ENCODE results near the gene CCDC13. TPM values are rescaled to one million over a fixed set of nuclear protein-coding genes. Genes with fewer than 3 reads are reported as not detected.

CCDC13 gene
- polyA plus RNA-seq, 1 donor (not counting 4 experiments of a cell fraction or from before 2014, with no cell fraction given), result 0.21 TPM

- no peak overlapping the region for H3K4me2 ChIP-seq (ENCODE audit: control insufficient read depth, extremely low read depth, insufficient read depth, low read depth, low read length)
- H3K4me3 ChIP-seq (ENCODE audit: control insufficient read depth in 2 of 3, extremely low read depth in 1 of 3, insufficient read depth in 2 of 3, low read depth in 1 of 3, low read length in 3 of 3), result no peak overlapping the region
- H3K36me3 ChIP-seq (ENCODE audit: control insufficient read depth in 2 of 2, extremely low read depth in 1 of 2, insufficient read depth in 2 of 2, low read length in 2 of 2), result no peaks in the 10 kb centered on the region
- no peaks in the 10 kb centered on the region for H4K20me1 ChIP-seq (ENCODE audit: control insufficient read depth, extremely low read depth, insufficient read depth, low read length)
- H3K9ac ChIP-seq (ENCODE audit: control insufficient read depth, extremely low read depth, insufficient read depth, low read length), result no peak overlapping the region
- no peak overlapping the region for H3K27ac ChIP-seq (ENCODE audit: control insufficient read depth, insufficient read depth, low read length)
- DNase-seq (ENCODE audit: low read depth, low spot score), result no peak
- no peaks in the 10 kb centered on the region for H3K9me1 ChIP-seq (ENCODE audit: control insufficient read depth, extremely low read depth, insufficient read depth, low read length)
- TF ChIP-seq, protein P1, sequence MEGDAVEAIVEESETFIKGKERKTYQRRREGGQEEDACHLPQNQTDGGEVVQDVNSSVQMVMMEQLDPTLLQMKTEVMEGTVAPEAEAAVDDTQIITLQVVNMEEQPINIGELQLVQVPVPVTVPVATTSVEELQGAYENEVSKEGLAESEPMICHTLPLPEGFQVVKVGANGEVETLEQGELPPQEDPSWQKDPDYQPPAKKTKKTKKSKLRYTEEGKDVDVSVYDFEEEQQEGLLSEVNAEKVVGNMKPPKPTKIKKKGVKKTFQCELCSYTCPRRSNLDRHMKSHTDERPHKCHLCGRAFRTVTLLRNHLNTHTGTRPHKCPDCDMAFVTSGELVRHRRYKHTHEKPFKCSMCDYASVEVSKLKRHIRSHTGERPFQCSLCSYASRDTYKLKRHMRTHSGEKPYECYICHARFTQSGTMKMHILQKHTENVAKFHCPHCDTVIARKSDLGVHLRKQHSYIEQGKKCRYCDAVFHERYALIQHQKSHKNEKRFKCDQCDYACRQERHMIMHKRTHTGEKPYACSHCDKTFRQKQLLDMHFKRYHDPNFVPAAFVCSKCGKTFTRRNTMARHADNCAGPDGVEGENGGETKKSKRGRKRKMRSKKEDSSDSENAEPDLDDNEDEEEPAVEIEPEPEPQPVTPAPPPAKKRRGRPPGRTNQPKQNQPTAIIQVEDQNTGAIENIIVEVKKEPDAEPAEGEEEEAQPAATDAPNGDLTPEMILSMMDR (optimal IDR thresholded peaks at IDR 0.05 in 1 of 3, IDR thresholded peaks at IDR 0.05 in 1 of 3, conservative IDR thresholded peaks at IDR 0.05 in 1 of 3; ENCODE audit: extremely low read depth in 1 of 3, insufficient read depth in 2 of 3, low read length in 3 of 3), result no peak
- TF ChIP-seq EZH2 (IDR thresholded peaks at IDR 0.05; ENCODE audit: low read length), result no peak
- peaks cover 9% of the 10 kb centered on the region for H3K4me1 ChIP-seq (ENCODE audit: control insufficient read depth, extremely low read depth, insufficient read depth, low read length)
- no peaks in the 10 kb centered on the region for H3K9me3 ChIP-seq (ENCODE audit: control insufficient read depth, low read depth, low read length)
- dilution Hi-C loops (cut with MboI; ENCODE audit: extremely low pct_ligation_motif_present, low sequenced_read_pairs), result no loop called here
- no peak overlapping the region for H2AFZ ChIP-seq (ENCODE audit: control insufficient read depth, low read length)
- no peaks in the 10 kb centered on the region for H3K79me2 ChIP-seq (ENCODE audit: control insufficient read depth, insufficient read depth, low read length)
- H3K27me3 ChIP-seq (ENCODE audit: control insufficient read depth, extremely low read depth, insufficient read depth, low read length), result no peaks in the 10 kb centered on the region
- no peak for FAIRE-seq
Observed at GRCh38 chr3:42745776-42746454, 27.1 kb downstream of the CCDC13 start.

DNA sequence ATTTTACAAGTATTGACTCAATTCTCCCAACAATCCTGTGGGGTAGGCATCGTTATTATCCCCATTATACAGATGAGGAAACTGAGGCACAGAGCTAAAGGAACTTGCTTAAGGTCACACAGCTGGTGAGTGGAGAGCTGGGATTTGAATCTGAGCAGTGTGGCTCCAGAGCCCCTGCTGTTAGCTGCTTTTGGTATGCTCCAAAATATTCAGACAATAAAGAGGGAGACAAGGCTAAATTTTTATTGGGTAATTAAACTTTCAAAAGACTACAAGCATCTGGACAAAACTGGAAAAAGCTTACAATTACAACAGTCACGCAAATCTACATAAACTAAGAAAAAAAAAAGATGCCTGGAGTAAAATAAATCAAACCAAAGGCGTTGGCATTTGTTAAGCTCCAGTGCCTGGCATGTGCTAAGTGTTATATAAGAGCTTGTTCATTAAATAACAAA is 27.7 kb downstream of the CCDC13 start:
- dilution Hi-C loops (cut with MboI; ENCODE audit: extremely low pct_ligation_motif_present, low sequenced_read_pairs), result no loop called here
- no peak overlapping the region for H3K4me3 ChIP-seq (ENCODE audit: control insufficient read depth in 2 of 3, extremely low read depth in 1 of 3, insufficient read depth in 2 of 3, low read depth in 1 of 3, low read length in 3 of 3)
- H3K27ac ChIP-seq (ENCODE audit: control insufficient read depth, insufficient read depth, low read length), result no peak overlapping the region

More for the DNA sequence above, 27.7 kb downstream of the CCDC13 start:
- DNase-seq (ENCODE audit: low read depth, low spot score) (no peak), FAIRE-seq (no peak)
- Histone ChIP-seq H3K9ac (ENCODE audit: control insufficient read depth, extremely low read depth, insufficient read depth, low read length) (no peak overlapping the region), H3K27me3 (ENCODE audit: control insufficient read depth, extremely low read depth, insufficient read depth, low read length) (no peaks in the 10 kb centered on the region), H3K36me3 (ENCODE audit: control insufficient read depth in 2 of 2, extremely low read depth in 1 of 2, insufficient read depth in 2 of 2, low read length in 2 of 2) (no peaks in the 10 kb centered on the region), H2AFZ (ENCODE audit: control insufficient read depth, low read length) (no peak overlapping the region), H3K9me1 (ENCODE audit: control insufficient read depth, extremely low read depth, insufficient read depth, low read length) (no peaks in the 10 kb centered on the region), H3K9me3 (ENCODE audit: control insufficient read depth, low read depth, low read length) (no peaks in the 10 kb centered on the region), H3K79me2 (ENCODE audit: control insufficient read depth, insufficient read depth, low read length) (no peaks in the 10 kb centered on the region), H3K4me1 (ENCODE audit: control insufficient read depth, extremely low read depth, insufficient read depth, low read length) (peaks cover 9% of the 10 kb centered on the region), H4K20me1 (ENCODE audit: control insufficient read depth, extremely low read depth, insufficient read depth, low read length) (no peaks in the 10 kb centered on the region), H3K4me2 (ENCODE audit: control insufficient read depth, extremely low read depth, insufficient read depth, low read depth, low read length) (no peak overlapping the region)
- TF ChIP-seq, protein P1 (optimal IDR thresholded peaks at IDR 0.05 in 1 of 3, IDR thresholded peaks at IDR 0.05 in 1 of 3, conservative IDR thresholded peaks at IDR 0.05 in 1 of 3; ENCODE audit: extremely low read depth in 1 of 3, insufficient read depth in 2 of 3, low read length in 3 of 3), result no peak
- no peak for TF ChIP-seq EZH2 (IDR thresholded peaks at IDR 0.05; ENCODE audit: low read length)
